ENCODE results near the gene NUTF2.

Gene NUTF2

DNA sequence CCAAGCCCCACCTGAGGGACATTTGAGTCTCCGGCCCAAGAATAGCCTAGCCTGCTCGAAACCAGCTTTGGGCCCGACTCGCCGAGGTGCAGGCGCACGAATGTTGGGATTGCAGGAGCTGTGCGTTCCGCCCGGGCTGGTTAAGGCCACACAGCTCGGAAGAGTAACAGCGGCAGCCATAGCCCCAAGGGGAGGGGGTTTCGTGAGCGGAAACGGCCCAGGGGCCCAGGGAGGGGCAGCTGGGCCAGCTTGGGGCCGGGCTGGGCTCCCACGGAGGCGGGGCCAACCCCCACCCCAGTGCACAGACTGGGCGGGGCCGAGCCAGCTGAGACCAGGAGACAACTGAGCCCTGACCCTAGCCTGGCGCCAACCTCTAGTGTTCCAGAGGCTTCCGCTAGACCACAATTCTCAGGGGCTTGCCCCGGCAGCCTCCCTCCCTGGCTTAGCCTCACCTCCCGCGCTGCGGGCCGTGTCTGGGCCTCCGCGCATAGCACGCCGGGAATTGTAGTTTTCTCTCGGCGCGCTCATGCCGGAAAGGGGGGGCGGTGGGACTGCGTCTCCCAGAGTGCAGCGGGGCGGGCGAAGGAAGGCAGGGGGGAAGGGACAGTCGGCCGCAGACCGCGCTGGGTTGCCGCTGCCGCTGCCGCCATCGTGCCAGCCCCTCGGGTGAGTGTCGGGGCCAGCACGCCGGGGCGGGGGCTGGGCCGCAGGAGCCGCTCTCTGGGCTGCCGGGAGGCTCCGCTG lies at the start of gene NUTF2:
Gene NUTF2, plus strand, starts transcription at position 614 of the 744 bp plus-strand sequence. CDS start 18,198 bp downstream, outside the sequence.
- DNase-seq (ENCODE audit: extremely low read depth, low read depth), result peak; percentile 78
- no peak for TF ChIP-seq CTCF (IDR thresholded peaks at IDR 0.05; ENCODE audit: low read depth, low read length)

GRCh38 chr16:67800338-67800926 lies 46.3 kb upstream of the NUTF2 start:
- no peak for DNase-seq (ENCODE audit: extremely low read depth, low read depth)
- no peak for TF ChIP-seq CTCF (IDR thresholded peaks at IDR 0.05; ENCODE audit: low read depth, low read length)

DNA sequence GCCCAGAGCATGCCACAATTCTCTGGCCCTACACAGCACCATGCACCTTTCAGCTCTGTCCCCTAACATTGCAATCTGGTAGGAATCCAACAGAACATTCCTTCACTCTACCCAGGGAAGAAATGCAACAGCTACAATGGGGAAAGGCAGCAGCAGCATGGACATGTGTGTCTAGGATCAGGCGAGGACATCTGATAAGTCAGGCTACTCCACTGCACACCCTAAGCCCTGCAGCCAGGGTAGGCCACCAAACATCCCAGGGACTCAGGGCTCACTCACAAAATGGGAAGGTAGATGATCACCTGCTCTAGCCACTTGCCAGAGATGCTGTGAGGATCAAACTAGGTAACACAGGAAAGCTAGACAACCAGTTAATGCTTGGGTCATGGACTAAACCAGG lies 45.5 kb upstream of the NUTF2 start:
- DNase-seq (ENCODE audit: extremely low read depth, low read depth), result no peak
- TF ChIP-seq CTCF (IDR thresholded peaks at IDR 0.05; ENCODE audit: low read depth, low read length), result no peak

- TF ChIP-seq CTCF (IDR thresholded peaks at IDR 0.05; ENCODE audit: low read depth, low read length), result no peak
- DNase-seq (ENCODE audit: extremely low read depth, low read depth), result no peak
Measured at GRCh38 chr16:67801883-67802282, 44.9 kb upstream of the NUTF2 start.

DNA sequence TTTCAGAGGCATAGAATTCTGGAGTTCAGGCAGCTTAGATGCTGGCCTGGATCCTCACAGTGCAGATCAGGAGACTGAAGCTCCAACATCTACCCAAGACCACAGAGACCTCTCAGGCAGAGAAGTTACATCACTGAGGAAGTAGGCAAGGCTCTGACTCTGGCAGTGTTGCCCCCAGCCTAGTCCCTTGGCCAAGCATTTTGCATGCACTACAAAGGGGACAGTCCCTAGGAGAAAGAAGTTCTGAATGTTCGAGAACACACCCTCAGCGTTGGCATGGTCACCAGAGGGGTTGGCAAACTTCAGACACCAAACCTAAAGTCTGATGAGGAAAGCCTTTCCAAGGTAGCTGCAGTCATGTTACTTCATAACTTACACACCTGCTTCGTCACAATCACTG lies 42.8 kb upstream of the NUTF2 start:
- DNase-seq (ENCODE audit: extremely low read depth, low read depth), result no peak

GRCh38 chr16:67804853-67805542 lies 41.7 kb upstream of the NUTF2 start:
- no peak for TF ChIP-seq CTCF (IDR thresholded peaks at IDR 0.05; ENCODE audit: low read depth, low read length)
- DNase-seq (ENCODE audit: extremely low read depth, low read depth), result no peak

More for the DNA sequence above, 42.8 kb upstream of the NUTF2 start:
- no peak for TF ChIP-seq CTCF (IDR thresholded peaks at IDR 0.05; ENCODE audit: low read depth, low read length)
